Measurements from ENCODE around the gene HSD17B1.
"Not testable (repeated sequence)": the region's sequence is repeated elsewhere in the genome, so short reads cannot be mapped to it uniquely, and the experiment has no call there.

DNA sequence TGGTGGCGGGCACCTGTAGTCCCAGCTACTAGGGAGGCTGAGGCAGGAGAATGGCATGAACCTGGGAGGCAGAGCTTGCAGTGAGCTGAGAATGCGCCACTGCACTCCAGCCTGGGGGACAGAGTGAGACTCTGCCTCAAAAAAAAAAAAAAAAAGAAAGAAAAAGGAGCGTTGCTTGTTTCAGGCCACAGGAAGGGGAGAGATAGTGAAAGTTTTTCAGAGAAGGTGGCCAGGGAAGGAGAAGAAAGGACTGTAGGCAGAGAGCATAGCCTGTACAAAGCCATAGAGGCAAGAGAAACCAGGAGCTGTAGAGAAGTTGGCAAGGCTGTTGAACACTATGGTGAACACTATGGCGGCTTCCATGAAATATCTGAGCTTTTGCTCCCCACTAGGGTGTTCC, 12.2 kb upstream of the HSD17B1 start:
- not testable (repeated sequence) for TF ChIP-seq SMAD3, ZNF354B, ZNF430 (CRISPR knock-in tag; IDR thresholded peaks at IDR 0.05)
